GM18517 (cell line): Measurements from ENCODE around the gene CACNA1C.

Experiments used
- ATAC-seq: cut with Tn5 transposase; IDR thresholded peaks from one replicate; pipeline ENCODE4 v1.9.1; 2021; ENCODE audit warnings: mild to moderate bottlenecking, moderate library complexity; ENCODE audit not compliant: unreplicated experiment

CACNA1C gene

DNA sequence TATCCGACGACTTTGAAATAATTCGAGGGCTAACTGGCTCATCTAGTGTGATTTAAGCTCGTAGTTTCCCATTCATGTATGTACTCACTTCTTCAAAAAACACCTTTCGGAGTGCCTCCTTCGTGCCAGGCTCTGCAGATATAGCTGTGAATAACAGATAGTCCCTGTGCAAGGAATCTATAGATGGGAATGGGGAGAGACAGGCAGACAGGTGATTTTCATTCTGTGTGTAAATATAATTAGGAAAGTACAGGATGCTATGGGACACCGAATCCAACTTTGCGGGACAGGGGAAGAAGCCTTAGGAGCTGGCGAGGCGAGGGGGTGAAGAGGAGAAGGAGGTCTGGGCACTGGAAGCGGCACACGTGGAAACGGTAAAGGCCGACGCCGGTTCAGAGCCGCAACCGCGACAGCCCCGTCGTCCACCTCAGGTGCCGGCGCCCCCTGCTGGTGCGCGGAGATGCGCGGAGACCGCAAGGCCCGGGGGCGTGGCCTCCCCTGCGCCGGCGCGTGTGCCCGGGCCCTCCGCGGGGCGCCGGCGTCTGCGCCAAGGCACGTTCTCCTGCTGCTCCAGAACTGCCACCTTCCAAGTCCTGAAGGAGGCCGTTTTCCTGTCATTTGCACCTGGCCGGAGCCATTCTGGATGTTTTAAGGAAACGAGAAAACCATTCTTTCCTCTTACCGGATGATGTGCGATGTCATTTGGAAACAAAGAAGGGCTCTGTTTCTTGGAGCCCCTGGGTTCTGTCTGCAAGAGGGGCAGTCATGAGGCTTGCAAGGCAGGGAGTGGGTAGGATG lies 18.0 kb upstream of the CACNA1C start:
- no peak for ATAC-seq

DNA sequence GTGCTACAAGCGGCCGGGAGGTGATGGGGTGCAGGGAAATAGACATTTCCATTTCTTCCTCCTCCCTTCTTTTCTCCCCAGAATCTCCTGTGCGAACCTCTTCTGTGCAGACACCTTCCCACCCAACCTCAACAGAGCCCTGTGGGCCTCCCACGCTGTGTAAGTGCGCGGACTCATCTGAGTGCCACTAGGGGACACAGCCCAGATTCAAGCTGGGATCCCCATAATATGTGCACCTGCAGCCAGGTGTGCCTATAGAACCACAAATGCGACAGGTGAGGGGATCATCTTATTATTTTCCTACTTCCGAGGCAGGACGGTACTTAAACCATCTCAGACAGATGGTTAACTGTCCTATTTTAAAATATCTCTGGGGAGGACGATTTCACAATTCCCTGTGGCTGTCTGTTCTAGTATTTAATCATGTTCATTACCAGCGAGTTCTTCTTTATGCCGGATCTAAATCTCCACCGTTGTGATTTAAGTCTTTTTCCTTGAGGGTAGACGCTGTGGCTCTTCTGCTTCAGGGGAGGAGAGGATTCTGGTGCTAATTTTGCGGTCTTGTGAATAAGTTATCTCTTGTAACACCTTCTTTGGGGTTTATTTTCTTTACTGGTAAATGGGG lies 17.2 kb upstream of the CACNA1C start:
- no peak for ATAC-seq

DNA sequence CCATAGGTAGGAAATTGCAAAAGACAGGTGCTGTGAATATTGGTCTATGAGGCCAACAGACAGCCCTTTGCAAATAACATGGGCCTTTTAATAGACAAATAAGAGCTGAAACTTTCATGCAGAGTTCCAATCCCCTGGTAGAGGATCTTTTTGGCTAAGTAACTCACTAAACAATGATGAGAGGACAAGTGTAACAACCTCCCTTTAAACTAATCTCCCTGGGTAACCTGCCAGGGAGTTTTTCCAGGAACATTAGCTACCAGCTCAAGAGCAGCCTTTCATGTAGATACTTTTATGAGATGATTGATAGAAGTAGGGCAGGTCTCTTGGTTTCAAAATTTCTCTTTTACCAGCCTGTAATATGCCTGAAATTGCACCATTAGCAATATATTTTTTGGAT lies 13.8 kb upstream of the CACNA1C start:
- ATAC-seq, result no peak

DNA sequence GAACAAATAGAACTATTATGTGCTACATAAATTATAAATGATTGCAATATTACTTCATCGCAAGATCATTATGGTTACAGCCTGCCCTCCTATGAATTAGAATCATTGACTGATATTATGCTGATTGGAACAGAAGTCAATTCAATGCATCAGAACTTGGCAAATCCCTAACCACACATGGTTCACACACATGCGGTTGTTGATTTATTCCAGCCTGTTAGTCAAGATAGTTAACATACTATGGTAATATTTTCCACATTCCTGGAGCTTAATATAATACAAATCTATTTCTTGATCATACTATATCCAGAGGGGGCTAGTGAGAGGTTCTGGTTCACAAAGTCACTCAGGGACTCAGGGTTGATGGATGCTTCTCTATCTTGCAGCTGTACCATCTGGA lies 9.7 kb upstream of the CACNA1C start:
- no peak for ATAC-seq

DNA sequence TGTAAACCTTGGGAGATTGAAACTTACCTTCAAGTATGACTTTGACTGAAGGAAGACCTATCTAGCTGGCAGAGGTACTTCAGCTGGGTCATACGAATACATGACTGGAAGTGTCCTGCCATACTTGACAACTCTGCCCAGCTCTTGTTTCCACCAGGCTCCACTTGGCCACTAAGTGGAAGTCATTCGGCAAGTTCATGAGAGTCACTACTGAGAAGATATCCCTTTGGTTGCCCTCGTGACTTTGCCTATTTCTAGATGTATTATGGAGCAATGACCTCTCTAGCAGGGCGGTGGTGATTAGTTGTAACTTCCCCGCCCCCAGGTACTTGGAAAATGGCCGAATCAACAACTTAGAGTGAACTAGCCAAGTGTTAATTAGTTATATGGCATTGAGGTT lies 8.6 kb upstream of the CACNA1C start:
- no peak for ATAC-seq

DNA sequence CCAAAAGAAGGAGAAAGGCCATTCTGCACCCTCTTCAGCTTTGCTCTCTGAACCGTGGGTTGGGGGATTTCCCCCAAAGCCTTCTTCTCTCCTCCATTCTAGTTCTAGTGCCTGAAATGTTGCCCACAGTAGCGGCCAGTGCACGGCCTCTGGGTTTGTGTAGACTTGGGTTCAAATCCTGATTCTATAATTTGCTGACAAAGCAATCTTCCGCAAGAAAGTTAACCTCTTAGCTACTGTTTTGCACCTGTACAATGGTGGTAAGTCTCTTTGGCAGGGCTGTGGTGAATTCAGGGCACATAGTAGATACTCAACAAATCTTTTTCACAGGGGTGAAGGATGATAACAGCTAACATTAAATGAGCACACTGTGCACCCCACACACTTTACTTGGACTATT lies 5.8 kb upstream of the CACNA1C start:
- ATAC-seq, result no peak

DNA sequence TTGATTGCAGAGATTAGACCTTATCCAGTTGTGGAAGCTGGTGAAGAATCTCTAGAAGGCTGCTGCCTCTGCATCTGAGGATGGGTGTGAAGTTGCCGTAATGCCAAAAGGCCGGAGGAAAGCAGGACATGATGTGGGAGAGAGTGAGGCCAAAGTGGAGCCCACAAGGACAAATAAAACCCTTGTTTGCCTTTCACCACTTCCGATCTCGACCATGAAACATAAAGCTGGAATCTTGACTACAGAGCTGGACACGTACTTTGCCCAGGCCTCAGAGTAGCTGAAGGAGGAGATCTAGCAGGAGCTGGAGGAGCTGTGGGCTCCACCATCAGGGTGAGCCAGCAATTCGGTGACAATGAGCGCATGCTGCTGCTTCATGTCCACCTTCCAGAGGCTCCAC lies 5.0 kb upstream of the CACNA1C start:
- ATAC-seq, result no peak

DNA sequence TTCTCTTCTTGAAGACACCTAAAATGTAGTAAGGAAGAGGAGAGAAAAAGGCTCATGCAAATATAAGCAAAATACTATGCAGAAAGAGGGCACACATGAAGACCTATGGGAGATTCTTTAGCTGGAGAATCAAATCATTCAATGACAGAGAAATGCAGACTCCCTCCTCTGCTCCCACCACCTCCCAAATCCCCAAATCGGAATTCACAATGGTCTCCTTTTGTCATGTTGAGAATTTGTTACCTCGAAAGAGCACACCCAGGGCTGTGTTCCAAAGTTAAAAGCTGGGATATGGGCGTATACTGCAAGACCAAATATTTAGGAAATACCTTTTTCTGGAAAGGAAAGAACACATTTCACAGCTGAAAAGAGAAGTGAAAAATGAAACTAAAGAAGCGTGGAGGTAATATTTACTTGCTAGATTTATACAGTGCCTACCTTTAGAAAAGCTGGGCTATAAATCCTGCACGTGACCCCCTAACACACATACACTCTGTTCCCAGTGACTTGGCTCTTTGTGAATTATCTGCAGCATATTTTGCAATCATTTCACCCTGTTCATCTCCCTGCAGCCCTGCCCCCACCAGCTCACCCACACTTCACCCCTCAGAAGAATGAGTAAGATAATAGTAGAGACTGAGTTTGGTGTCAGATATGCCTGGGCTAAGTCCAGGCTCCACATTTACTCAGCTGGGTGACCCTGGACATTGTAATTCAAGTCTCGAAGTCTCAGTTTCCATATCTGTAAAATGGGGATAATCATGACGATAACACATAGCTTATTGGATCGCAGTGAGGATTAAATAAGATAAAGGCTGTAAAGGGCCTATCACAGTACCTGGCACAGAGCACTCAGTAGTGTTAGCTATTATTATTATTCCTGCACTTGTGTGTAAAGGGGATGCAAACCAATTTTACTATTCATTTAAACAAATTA lies 2.9 kb upstream of the CACNA1C start:
- no peak for ATAC-seq

DNA sequence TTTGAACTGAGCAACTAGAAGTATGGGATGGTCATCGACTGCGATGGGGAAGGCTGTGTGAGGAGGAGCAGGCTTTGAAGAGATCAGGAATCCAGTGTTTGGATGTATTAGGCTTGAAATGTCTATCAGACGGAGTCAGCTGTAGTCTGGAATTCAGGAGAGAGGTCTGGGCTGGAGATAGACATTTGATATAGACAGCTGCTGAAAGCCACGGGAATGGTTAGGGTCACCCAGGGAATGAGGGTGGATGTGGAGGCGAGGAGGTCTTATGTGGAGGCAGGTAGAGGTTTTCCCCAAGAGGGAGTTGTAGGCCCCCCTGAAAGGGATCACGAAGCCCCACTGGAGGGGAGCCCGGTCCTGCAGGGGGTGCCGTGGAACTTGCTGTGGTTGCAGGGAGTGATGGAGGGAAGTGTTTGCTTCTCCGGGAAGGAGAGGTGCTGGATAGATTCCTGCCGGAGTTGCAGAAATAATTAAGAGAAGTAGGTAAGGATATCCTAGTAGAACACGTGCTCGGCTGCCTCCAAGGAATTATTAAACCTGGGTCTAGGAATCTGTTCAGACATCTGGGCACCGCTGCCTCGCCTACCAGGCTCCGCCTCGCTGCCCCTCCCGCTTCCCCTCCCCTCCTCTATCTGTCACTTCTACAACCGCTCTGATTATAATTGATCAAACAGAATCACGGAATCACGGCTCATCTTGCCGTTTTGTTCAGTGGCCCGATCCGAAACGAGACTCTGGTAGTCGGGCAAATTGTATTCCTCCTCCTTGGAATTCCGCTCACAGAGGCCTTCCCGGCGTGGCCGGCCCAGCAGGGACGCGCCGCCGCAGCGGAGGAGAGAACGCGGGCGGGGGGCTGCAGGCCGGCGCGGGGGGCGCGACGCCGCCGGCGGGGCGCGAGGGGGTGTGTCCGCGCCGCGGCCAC lies 826 bp upstream of the CACNA1C start:
- ATAC-seq, result no peak

DNA sequence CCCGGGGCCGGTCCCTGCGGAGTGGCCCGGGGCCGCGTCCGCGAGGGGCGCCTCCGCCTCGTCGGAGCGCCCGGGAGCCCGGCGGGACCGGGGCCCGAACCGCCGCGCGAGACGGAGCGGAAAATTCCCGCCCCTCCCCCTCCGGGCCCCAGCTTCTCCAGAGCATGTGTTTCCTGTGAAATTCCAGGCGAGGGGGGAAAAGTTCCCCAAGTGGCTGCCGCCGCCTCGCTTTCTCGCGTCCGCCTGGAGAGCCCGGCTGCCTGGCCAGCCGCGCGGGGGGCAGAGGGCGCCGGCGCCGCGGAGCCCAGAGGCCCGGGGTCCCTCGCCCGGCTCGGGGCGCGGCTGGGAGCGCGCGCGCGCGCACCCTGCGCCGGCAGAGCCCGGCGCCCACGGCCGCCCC lies 904 bp downstream of the CACNA1C start:
- no peak for ATAC-seq

DNA sequence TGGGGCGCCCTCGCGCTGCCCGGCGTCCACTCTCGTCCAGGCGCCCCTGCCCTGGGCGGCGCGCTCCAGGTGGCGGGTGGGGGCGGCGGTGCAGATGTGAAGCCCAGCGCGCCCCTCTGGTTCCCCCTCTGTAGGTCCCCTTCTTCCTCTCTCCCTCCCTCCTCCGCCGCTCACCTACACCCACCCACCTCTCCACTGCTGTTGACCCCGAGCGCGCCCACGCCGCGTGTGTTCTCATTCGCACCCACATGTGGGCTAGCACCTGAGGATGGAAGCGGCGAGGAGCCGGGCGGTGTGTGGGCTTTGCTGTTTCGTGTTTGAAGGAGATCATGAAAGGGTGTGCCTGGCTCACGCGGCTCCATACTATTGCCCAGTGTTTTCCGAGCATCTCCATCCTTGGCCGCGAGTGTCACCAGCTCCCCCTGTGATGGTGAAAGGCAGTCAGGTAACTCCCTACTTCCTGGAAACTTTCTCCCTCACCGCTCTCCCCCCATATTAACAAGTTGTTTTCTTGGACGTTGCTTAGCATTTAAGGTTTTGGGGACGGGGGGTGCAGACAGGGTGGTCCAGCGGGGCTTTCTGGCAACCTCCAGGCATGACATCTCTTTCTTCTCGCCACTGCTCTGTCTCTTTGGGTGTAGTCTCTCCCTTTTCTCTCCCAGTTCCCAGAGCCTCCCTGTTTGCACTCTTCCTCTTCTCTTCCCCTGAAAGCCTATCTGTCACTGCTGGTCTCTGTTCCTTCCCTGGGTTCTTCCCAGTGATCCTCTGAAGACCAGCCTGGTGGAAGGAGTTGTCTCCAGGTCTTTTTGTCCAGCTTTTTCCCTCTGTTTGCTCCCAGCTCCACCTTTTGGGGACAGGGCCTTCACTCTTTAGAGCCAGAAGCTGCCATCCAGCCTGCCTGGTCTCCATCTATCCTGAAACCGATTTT lies 1.6 kb downstream of the CACNA1C start:
- ATAC-seq, result no peak

DNA sequence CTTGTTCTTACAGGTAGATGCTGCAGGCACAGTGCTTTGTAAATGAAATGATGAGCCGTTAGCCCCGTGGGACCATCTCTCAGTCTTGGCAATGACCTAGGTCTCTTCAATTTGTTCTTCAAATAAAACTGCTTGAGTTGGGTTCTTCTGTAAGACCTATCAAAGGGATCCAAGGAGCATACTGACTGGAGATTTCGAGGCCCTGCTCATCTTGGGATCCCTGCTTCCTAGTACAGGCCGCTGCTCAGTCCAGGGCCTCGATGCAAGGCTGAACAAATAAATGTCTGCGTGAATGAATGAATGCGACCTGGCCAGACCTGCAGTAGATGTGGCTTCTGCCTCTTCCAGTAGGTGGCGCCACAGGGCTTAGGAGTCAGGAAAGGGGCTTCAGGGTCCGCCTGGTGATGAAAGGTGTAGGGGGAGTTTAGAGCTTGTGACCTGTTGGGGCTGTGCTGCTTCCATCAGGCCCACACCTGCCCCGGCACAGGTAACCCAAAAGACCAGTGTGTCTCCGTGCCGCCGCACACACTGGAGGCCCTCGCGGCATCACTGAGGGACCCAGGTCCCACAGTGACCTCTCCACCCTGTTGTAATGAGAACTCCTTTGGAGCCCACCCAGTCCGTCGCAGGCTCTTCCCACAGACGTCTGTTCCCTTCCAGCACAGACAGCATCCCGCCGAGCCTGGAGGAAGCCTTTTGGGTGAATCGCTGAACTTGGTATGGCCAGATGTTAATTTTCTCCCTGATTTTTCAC lies 4.4 kb downstream of the CACNA1C start:
- ATAC-seq, result no peak

DNA sequence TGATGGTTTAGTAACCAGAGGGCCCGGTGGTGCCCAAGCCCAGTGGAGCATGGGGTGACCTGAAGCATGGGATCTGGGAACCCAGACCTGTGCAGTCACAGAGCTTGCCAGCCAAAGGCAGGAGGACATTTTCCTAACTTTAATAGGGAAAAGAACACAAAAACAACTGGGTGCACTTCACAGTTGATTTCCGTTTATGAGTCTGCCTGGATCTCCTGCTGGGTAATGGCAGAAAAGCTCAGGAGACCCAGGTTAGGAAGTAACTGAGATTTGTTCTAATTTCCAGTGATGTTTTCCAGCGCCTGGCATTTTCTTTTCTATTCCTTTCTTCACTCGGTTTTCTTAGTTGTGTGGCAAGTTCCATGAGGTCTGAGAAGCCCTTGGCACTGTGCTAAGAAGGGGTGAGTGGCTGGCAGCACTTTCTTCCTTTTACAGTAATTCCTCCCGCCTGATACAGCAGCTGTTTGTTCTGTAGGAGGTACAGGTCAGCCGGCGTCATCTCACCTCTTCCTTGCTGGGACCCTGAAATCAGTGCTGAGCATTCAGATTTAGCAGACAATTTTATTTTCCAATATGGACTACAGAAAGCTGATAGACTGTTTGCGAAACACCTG lies 5.1 kb downstream of the CACNA1C start:
- no peak for ATAC-seq

DNA sequence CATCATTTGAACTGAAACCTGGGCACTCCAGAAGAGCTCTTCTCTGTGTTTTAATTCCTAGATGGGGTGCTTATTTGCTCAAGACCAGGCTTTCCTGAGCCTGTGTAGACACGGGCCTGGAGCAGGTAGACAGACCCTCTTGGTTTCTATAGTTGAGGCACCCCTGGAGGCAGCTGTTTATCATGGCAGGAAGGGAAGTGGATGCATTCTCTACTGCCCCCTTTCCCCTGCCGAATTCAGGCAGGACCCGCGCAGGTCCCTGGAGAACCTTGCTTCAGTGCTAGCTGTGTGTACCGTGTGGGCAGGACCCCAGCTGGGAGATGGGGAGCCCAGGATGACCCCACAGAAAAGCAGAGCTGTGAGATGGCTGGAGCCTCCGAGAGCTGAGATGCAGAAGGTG lies 6.0 kb downstream of the CACNA1C start:
- ATAC-seq, result no peak

DNA sequence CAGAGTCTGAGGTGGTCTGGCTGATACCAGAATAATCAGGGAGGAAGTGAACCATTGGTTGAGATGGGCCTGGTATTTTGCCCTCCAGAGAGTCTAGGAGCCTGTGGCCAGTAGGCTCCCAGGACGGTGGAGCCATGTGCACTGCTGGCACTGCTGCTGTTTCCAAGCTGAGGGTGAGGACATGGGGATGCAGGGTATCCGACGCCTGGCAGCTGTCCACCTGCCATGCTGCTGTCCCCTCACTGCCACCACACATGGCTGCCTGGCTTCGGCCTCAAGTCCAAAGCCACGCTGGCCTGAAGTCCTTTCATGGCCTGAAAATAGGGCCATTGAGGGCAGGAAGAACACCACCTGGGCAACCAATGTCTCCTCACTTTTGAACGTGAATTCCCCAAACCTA lies 8.6 kb downstream of the CACNA1C start:
- ATAC-seq, result no peak

DNA sequence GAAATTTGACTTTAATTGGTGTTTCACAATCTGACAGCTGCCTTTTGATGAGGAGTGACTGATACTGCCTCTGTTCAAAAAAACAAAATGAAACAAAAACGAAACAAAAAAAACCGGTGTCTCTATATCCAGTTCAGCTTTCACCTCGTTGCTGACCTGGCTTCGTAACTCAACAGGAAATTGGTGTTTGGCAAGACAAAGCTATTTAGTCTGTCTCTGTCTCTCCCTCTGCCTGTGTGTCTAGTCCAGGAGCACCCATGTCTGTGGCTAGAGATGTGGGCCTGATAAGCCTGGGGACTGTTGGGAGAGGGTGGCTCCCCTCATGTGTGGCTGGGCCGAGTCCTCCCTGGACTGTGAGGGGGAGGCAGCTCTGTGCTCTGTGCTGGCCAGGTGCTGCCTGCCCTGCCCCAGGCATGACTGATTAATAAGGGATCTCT lies 11.3 kb downstream of the CACNA1C start:
- ATAC-seq, result no peak

DNA sequence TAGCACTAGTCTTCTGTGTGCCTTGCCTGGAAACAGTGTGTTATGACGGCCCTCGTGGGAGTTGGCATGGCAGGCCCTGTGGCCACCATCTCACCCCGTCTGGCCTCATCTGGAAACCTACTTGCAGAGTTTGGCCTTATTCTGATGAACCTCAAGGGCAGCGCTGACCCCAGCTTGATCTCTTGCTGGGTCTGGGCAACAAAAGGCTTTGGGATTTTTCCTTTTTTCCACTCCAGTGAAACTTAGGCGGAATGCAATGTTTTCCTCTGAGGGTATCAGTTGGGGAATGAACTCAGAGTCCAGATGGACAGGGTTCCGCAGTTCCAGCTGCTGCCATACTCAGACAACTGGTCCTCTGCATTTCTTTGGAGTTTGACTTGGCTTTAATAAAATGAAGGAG lies 15.9 kb downstream of the CACNA1C start:
- no peak for ATAC-seq

DNA sequence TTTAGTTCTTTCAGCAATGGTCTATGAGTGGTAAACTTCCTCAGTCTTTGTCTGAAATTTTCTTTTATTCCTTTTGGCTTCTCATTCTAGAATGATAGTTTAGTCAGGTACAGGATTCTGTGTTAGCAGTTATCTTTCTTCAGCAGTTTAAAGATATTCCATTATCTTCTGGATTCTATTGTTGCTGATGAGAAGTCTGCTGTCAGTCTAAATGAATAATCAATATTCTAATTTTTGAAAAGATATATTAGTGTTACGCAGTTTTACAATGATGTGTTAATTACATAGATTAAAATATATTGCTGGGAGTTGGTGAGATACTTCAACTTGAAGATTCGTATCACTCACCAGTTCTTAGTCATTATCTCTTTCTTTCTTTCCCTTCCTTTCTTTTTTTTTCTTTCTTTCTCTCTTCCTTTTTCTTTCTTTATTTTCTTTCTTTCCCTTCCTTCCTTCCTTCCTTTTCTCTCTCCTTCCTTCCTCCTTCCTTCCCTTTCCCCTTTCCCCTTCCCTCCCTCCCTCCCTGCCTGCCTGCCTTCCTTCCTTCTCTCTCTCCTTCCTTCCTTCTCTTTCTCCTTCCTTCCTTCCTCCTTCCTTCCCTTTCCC lies 17.8 kb downstream of the CACNA1C start:
- no peak for ATAC-seq
